ENCODE measurements around the gene INPP5A. TPM values are rescaled to one million over a fixed set of nuclear protein-coding genes. Genes with fewer than 3 reads are reported as not detected.
A peak's percentile ranks its signal among the peaks of the same experiment; 100 is the strongest.

The INPP5A gene
- polyA plus RNA-seq, 6 donors from 2014 or later, result 1.3 to 6.7 (median 2.1) TPM

- Mint-ChIP-seq H3K27ac (no peak overlapping the region), H3K4me3 (no peak overlapping the region), H3K36me3 (peaks cover 0 to 31% of the 10 kb centered on the region in 2 donors), H3K4me1 (peaks cover 0 to 6% (median 4%) of the 10 kb centered on the region in 3 donors), H3K27me3 (no peaks in the 10 kb centered on the region), H3K9me3 (peaks cover 0 to 2% (median 0%) of the 10 kb centered on the region in 7 donors)
- ATAC-seq (ENCODE audit: low read depth in 2 of 2), result no peak
- DNase-seq, result no peak
Observed at GRCh38 chr10:132713421-132714095, 176.0 kb downstream of the INPP5A start.

- Mint-ChIP-seq H3K9me3 (peaks cover 0 to 2% (median 0%) of the 10 kb centered on the region in 7 donors), H3K4me3 (no peak overlapping the region), H3K4me1 (peaks cover 0 to 6% (median 4%) of the 10 kb centered on the region in 3 donors), H3K27ac (no peak overlapping the region), H3K27me3 (no peaks in the 10 kb centered on the region), H3K36me3 (peaks cover 0 to 29% of the 10 kb centered on the region in 2 donors)
- ATAC-seq (ENCODE audit: low read depth in 2 of 2), result no peak
- DNase-seq, result no peak
Observed at GRCh38 chr10:132714096-132714985, 176.8 kb downstream of the INPP5A start.

- Mint-ChIP-seq H3K4me3 (no peak overlapping the region), H3K27me3 (no peaks in the 10 kb centered on the region), H3K27ac (no peak overlapping the region), H3K9me3 (peaks cover 0 to 2% (median 0%) of the 10 kb centered on the region in 7 donors), H3K36me3 (peaks cover 0 to 27% of the 10 kb centered on the region in 2 donors), H3K4me1 (peaks cover 0 to 6% (median 4%) of the 10 kb centered on the region in 3 donors)
- no peak for ATAC-seq (ENCODE audit: low read depth in 2 of 2)
- DNase-seq, result no peak
Observed at GRCh38 chr10:132714986-132715775, 177.6 kb downstream of the INPP5A start.

GRCh38 chr10:132715776-132716680, 178.4 kb downstream of the INPP5A start:
- Mint-ChIP-seq H3K36me3 (peaks cover 0 to 20% of the 10 kb centered on the region in 2 donors), H3K9me3 (peaks cover 0 to 2% (median 0%) of the 10 kb centered on the region in 7 donors), H3K27ac (peak overlapping the region in 1 of 6 donors; percentile 62), H3K4me3 (no peak overlapping the region), H3K4me1 (peaks cover 0 to 6% (median 0%) of the 10 kb centered on the region in 3 donors), H3K27me3 (no peaks in the 10 kb centered on the region)
- no peak for DNase-seq
- no peak for ATAC-seq (ENCODE audit: low read depth in 2 of 2)

GRCh38 chr10:132716691-132717490, 179.3 kb downstream of the INPP5A start:
- ATAC-seq (ENCODE audit: low read depth in 2 of 2), result no peak
- H3K27me3 Mint-ChIP-seq, result no peaks in the 10 kb centered on the region
- H3K4me3 Mint-ChIP-seq, result no peak overlapping the region
- H3K27ac Mint-ChIP-seq, result peak overlapping the region in 1 of 6 donors; percentile 62
- H3K4me1 Mint-ChIP-seq, result peaks cover 0 to 10% (median 0%) of the 10 kb centered on the region in 3 donors
- DNase-seq, result no peak
- peaks cover 0 to 2% (median 0%) of the 10 kb centered on the region in 7 donors for H3K9me3 Mint-ChIP-seq
- H3K36me3 Mint-ChIP-seq, result peaks cover 4 to 14% of the 10 kb centered on the region in 2 donors

GRCh38 chr10:132721725-132722124, 184.1 kb downstream of the INPP5A start:
- Mint-ChIP-seq H3K36me3 (peaks cover 7 to 11% of the 10 kb centered on the region in 2 donors), H3K27ac (peak overlapping the region in 1 of 6 donors; percentile 39), H3K4me1 (peaks cover 0 to 12% (median 0%) of the 10 kb centered on the region in 3 donors), H3K27me3 (no peaks in the 10 kb centered on the region), H3K9me3 (no peaks in the 10 kb centered on the region), H3K4me3 (no peak overlapping the region)
- ATAC-seq (ENCODE audit: low read depth in 2 of 2) (no peak), DNase-seq (no peak)

GRCh38 chr10:132722394-132723329, 185.1 kb downstream of the INPP5A start:
- no peaks in the 10 kb centered on the region for H3K9me3 Mint-ChIP-seq
- no peak for DNase-seq
- H3K27me3 Mint-ChIP-seq, result no peaks in the 10 kb centered on the region
- H3K36me3 Mint-ChIP-seq, result peaks cover 8 to 11% of the 10 kb centered on the region in 2 donors
- no peak for ATAC-seq (ENCODE audit: low read depth in 2 of 2)
- H3K4me3 Mint-ChIP-seq, result no peak overlapping the region
- H3K4me1 Mint-ChIP-seq, result peaks cover 0 to 12% (median 0%) of the 10 kb centered on the region in 3 donors
- peak overlapping the region in 1 of 6 donors; percentile 74 for H3K27ac Mint-ChIP-seq

- DNase-seq, result no peak
- Mint-ChIP-seq H3K4me1 (peaks cover 0 to 12% (median 0%) of the 10 kb centered on the region in 3 donors), H3K27ac (peak overlapping the region in 1 of 6 donors; percentile 24), H3K4me3 (no peak overlapping the region), H3K9me3 (no peaks in the 10 kb centered on the region), H3K36me3 (peaks cover 8 to 11% of the 10 kb centered on the region in 2 donors), H3K27me3 (no peaks in the 10 kb centered on the region)
- ATAC-seq (ENCODE audit: low read depth in 2 of 2), result no peak
Observed at GRCh38 chr10:132723330-132723970, 185.9 kb downstream of the INPP5A start.

GRCh38 chr10:132724446-132724845, 186.9 kb downstream of the INPP5A start:
- Mint-ChIP-seq H3K27me3 (no peaks in the 10 kb centered on the region), H3K4me1 (peaks cover 0 to 12% (median 0%) of the 10 kb centered on the region in 3 donors), H3K36me3 (peaks cover 8 to 11% of the 10 kb centered on the region in 2 donors), H3K4me3 (peak overlapping the region in 1 of 8 donors; percentile 41), H3K27ac (peak overlapping the region in 1 of 6 donors; percentile 47), H3K9me3 (no peaks in the 10 kb centered on the region)
- DNase-seq (no peak), ATAC-seq (ENCODE audit: low read depth in 2 of 2) (no peak)

- no peak for DNase-seq
- H3K36me3 Mint-ChIP-seq, result peaks cover 8 to 11% of the 10 kb centered on the region in 2 donors
- H3K27me3 Mint-ChIP-seq, result no peaks in the 10 kb centered on the region
- peaks cover 0 to 12% (median 0%) of the 10 kb centered on the region in 3 donors for H3K4me1 Mint-ChIP-seq
- no peak overlapping the region for H3K4me3 Mint-ChIP-seq
- H3K9me3 Mint-ChIP-seq, result no peaks in the 10 kb centered on the region
- ATAC-seq (ENCODE audit: low read depth in 2 of 2), result no peak
- no peak overlapping the region for H3K27ac Mint-ChIP-seq
Observed at GRCh38 chr10:132725202-132725601, 187.6 kb downstream of the INPP5A start.
